Heart left ventricle (tissue), 16 donors: ENCODE results near the gene XDH. TPM values are rescaled to one million over a fixed set of nuclear protein-coding genes. Genes with fewer than 3 reads are reported as not detected.

Experiments used
- ATAC-seq, 4 donors: fragments of 200-7000 bp; cut with Tn5 transposase; one replicate each; pipeline ENCODE4 v1.9.1; 2020 to 2022; ENCODE audit warnings: moderate library complexity in 4 of 4, mild to moderate bottlenecking in 3 of 4, moderate number of reproducible peaks in 1 of 4
- DNase-seq, 5 donors: peaks; one replicate each; pipeline ENCODE4 v3.0.0-alpha.2; 2020
- H3K27ac ChIP-seq, 12 donors: fragments of 200-600 bp; sonication (generic) in 4 of 12; one replicate each; pipeline versions ENCODE4 v1.5.0 to v1.8.0; 2016 to 2022; ENCODE audit warnings: mild to moderate bottlenecking in 2 of 12
- H3K27me3 ChIP-seq, 9 donors: fragments of 200-600 bp; sonication (generic) in 2 of 9; one replicate each; pipeline versions ENCODE4 v1.5.1 to v1.8.0; 2016 to 2022; ENCODE audit warnings: mild to moderate bottlenecking in 3 of 9
- H3K36me3 ChIP-seq, 9 donors: fragments of 200-600 bp; sonication (generic) in 2 of 9; one replicate each; pipeline versions ENCODE4 v1.5.0 to v1.8.0; 2018 to 2022; ENCODE audit warnings: mild to moderate bottlenecking in 2 of 9
- H3K4me1 ChIP-seq, 12 donors: fragments of 200-600 bp; sonication (generic) in 4 of 12; one replicate each; pipeline versions ENCODE4 v1.5.0 to v1.8.0; 2016 to 2022; ENCODE audit warnings: mild to moderate bottlenecking in 3 of 12
- H3K4me3 ChIP-seq, 12 donors: fragments of 200-600 bp; sonication (generic) in 4 of 12; one replicate each; pipeline versions ENCODE4 v1.5.0 to v1.8.0; 2017 to 2022; ENCODE audit warnings: mild to moderate bottlenecking in 9 of 12, moderate library complexity in 4 of 12
- H3K9me3 ChIP-seq, 12 donors: fragments of 200-600 bp; sonication (generic) in 4 of 12; one replicate each; pipeline versions ENCODE4 v1.5.0 to v1.8.0; 2016 to 2022; ENCODE audit warnings: mild to moderate bottlenecking in 1 of 12
- POLR2A ChIP-seq, 2 donors: fragments of 450-650 bp; IDR thresholded peaks; one replicate each; pipeline ENCODE4 v1.6.1; 2017; ENCODE audit warnings: antibody characterized with exemption in 2 of 2, mild to moderate bottlenecking in 2 of 2, moderate library complexity in 2 of 2
- WGBS, 4 donors: extraction: QIAGEN DNeasy Blood & Tissue Kit in 2 of 4; methylation state at CpG; one replicate each; pipeline versions ENCODE4 v1.1.5 to v1.1.7; 2013 to 2018; 5-methylcytosine and 5-hydroxymethylcytosine counted together
- intact Hi-C, 10 donors: fragments of 100-400 bp; cut with DNase I; formaldehyde crosslinking; loops; one replicate each; pipeline versions ENCODE4 v1.11.1 to v1.14.2; 2022
- polyA plus RNA-seq, 2 donors: library from polyadenylated mRNA; stranded (reverse); fragments of 200-250 nt; gene quantifications; one replicate each; pipeline ENCODE4 v1.2.3, GENCODE V29; 2013
- total RNA-seq, 9 donors: library from RNA; depleted of rRNA in 2 of 9; stranded (reverse); fragments of >200 nt in 2 of 9; fragmentation: NEBNext Ultra II Directional in 3 of 9; extraction: Animal tissue kit (Norgen Biotek cat#: 25700) in 3 of 9; gene quantifications; one replicate each; pipeline versions ENCODE4 v1.1.0 to v1.2.4, GENCODE V29; 2016 to 2023
- TF ChIP-seq, protein P1 (sequence below), 12 donors: fragments of 200-600 bp; sonication (generic) in 4 of 12; IDR thresholded peaks; one replicate each; pipeline versions ENCODE4 v1.5.0 to v1.8.0; 2018 to 2022; ENCODE audit warnings: antibody characterized with exemption in 12 of 12, mild to moderate bottlenecking in 5 of 12
- donor health status: ischemic (EF 13 %, LVEDD 7.1; RV severe dilation, severe dysfunction).
- donor health status: healthy with polysubstance abuse.
- donor health status: DM: no; HTN: yes; CAD: no.
- donor health status: DM: no; HTN: no; CAD: no.
- donor health status: ischemic (EF 25% LVEDD 6.9; RV normal size, moderate dysfunction).
- donor health status: ischemic (EF 25% LVEDD 5.7; RV mildly dilated, moderate dysfunction).
- donor health status: healthy.
- donor health status: DM: yes; HTN: yes; CAD: no.
- donor health status: ischemic (EF 35%, LVEDD 5.7; RV mildly dilated, moderate dysfunction).
- donor health status: nonischemic (EF 11% LVEDD 7.7; RV severe dilation, severe dysfunction).
- donor health status: DM: yes; HTN: yes; CAD: no.
- donor health status: PGD.
- donor health status: ischemic (EF 29% LVEDD 5.4; RV normal size, mild dysfunction).
- donor health status: nonischemic (EF 23%, LVEDD 6.1; RV moderate dilation, normal function).

XDH gene
- total and polyA plus RNA-seq, 11 donors: 0.06 to 0.08 TPM; not detected in 9

DNA sequence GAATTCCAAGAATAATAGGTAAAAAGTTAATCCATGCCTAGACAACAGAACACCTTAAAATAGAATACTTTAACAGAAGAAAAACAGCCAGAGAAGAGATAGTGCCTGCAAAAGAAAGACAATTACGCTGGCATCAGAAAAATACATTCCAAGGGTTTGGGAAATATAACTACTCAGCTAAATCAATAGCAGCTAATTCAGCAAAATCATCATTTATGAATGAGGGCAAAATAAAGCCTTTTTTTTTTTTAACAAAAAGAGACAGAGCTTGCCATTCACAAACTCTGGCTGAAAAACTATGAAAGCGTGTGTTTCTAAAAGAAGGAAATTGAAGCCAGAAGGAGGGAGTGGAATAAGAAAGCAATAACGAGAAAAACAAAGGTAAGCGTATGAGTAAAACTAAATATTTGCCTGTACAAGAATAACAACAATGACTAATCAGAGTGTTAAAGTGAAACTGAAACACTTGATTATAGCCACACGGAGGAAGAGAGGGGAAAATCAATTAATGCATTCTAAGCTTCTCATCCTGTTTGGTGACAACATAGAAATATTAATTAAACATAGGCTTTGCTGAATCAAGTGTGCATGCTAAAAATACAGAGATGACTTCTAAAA, 90.4 kb downstream of the XDH start:
- Histone ChIP-seq H3K27ac (peak overlapping the region in 3 of 12 donors; percentile 14 to 22 (median 16)), H3K27me3 (no peaks in the 10 kb centered on the region), H3K4me1 (peaks cover 3 to 31% (median 14%) of the 10 kb centered on the region in 12 donors), H3K9me3 (no peaks in the 10 kb centered on the region), H3K4me3 (peak overlapping the region in 8 of 12 donors; percentile 13 to 44 (median 32)), H3K36me3 (no peaks in the 10 kb centered on the region)
- ATAC-seq (no peak), DNase-seq (no peak)
- intact Hi-C loops: loop anchor here in 2 of 10 donors (5.0 to 10.0 kb wide), 2 partner anchors 47 to 49 kb away; no protein-coding TSS in a partner anchor
- WGBS, 4 donors: 45 to 57% (median 48%) methylated on average over 5 of the region's 5 CpGs
- TF ChIP-seq POLR2A (IDR thresholded peaks at IDR 0.05): no peak
- TF ChIP-seq, protein P1, sequence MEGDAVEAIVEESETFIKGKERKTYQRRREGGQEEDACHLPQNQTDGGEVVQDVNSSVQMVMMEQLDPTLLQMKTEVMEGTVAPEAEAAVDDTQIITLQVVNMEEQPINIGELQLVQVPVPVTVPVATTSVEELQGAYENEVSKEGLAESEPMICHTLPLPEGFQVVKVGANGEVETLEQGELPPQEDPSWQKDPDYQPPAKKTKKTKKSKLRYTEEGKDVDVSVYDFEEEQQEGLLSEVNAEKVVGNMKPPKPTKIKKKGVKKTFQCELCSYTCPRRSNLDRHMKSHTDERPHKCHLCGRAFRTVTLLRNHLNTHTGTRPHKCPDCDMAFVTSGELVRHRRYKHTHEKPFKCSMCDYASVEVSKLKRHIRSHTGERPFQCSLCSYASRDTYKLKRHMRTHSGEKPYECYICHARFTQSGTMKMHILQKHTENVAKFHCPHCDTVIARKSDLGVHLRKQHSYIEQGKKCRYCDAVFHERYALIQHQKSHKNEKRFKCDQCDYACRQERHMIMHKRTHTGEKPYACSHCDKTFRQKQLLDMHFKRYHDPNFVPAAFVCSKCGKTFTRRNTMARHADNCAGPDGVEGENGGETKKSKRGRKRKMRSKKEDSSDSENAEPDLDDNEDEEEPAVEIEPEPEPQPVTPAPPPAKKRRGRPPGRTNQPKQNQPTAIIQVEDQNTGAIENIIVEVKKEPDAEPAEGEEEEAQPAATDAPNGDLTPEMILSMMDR (IDR thresholded peaks at IDR 0.05): no peak

DNA sequence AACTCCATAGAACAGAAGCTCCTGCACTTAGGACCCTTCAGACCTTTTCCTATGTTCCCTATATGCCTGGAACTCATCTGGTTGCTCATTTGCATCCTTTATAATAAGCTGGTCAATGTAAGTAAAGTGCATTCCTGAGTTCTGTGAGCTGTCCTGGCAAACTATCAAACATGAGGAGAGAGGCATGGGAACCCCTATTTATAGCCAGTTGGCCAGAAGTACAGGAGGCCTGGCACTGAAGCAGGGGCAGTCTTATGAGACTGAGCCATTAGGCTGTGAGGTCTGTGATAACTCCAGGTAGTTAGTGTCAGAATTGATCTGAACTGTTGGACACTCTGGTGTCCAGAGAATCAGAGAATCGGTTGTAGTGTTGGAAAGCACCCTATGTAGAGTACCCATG, 92.2 kb downstream of the XDH start:
- Histone ChIP-seq H3K9me3 (no peaks in the 10 kb centered on the region), H3K27ac (peak overlapping the region in 11 of 12 donors; percentile 6 to 75 (median 61)), H3K4me3 (no peak overlapping the region), H3K36me3 (no peaks in the 10 kb centered on the region), H3K27me3 (no peaks in the 10 kb centered on the region), H3K4me1 (peaks cover 3 to 46% (median 14%) of the 10 kb centered on the region in 12 donors)
- DNase-seq: peak in 4 of 5 donors; percentile 41 to 57 (median 48)
- 35 to 66% (median 58%) methylated on average over 1 of the region's 1 CpG for WGBS, 4 donors
- peak; percentile 53 to 93 (median 86) for ATAC-seq
- intact Hi-C loops: loop anchor here in 2 of 10 donors (5.0 to 10.0 kb wide), 2 partner anchors 45 to 48 kb away; no protein-coding TSS in a partner anchor
- no peak for TF ChIP-seq POLR2A (IDR thresholded peaks at IDR 0.05)
- TF ChIP-seq, protein P1 (IDR thresholded peaks at IDR 0.05): no peak

DNA sequence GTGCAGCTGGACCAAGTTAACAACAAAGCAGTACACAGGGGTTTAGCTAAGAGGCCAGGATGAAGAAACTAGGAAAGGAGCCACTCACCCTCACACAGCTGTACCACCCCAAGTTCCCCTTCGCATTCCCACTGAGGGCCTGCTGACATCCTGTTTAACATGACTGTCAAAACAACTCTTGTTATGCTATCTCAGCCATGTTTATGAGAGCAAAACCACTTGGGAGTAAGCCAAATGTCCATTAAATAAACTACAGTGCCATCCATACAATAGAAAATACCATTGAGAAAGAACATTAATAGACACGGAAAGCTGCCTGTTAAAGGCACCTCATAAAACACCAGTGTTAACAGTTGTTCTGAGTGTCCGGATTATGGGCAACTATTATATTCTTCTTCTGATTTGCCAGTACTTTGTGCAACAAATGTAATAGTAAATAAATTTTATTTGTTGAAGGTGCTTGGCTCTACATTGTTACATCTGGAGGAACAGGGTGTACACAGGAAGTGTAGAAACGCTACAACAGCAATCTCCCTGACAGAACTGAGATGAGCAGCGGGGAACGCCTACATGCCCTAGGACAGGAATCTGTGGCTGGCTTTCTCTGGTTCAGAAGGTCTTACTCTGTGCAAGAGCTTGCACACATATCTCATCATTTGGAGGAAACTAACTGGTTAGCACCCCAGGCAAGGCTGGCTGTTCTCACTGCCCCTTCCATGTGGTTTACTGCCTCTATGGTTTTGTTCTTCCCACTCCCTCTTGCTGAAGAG, 95.0 kb downstream of the XDH start:
- peak in 1 of 5 donors; percentile 44 for DNase-seq

More for the DNA sequence above, 95.0 kb downstream of the XDH start:
- Histone ChIP-seq H3K4me3 (no peak overlapping the region), H3K36me3 (no peaks in the 10 kb centered on the region), H3K4me1 (peaks cover 2 to 42% (median 14%) of the 10 kb centered on the region in 12 donors), H3K9me3 (no peaks in the 10 kb centered on the region), H3K27me3 (no peaks in the 10 kb centered on the region), H3K27ac (peak overlapping the region in 7 of 12 donors; percentile 3 to 82 (median 23))
- intact Hi-C loops: loop anchor here in 2 of 10 donors (5.0 to 10.0 kb wide), 2 partner anchors 42 to 45 kb away; no protein-coding TSS in a partner anchor
- TF ChIP-seq POLR2A (IDR thresholded peaks at IDR 0.05): no peak
- TF ChIP-seq, protein P1 (IDR thresholded peaks at IDR 0.05): no peak
- peak; percentile 57 to 75 (median 66) for ATAC-seq
- 46 to 62% (median 51%) methylated on average over 6 of the region's 6 CpGs for WGBS, 4 donors
